ENCODE measurements around the gene DGCR6. TPM values are rescaled to one million over a fixed set of nuclear protein-coding genes. Genes with fewer than 3 reads are reported as not detected.
"Not testable (repeated sequence)": the region's sequence is repeated elsewhere in the genome, so short reads cannot be mapped to it uniquely, and the experiment has no call there.

DGCR6 gene
- total RNA-seq, 1 experiment from 2014 or later = 1.8 TPM

- H3K9ac ChIP-seq (ENCODE audit: extremely low read depth, insufficient read length, low read length); H4K5ac ChIP-seq (ENCODE audit: insufficient read length, low read depth, low read length); H3K14ac ChIP-seq (ENCODE audit: insufficient read depth, low read length); H3K27me3 ChIP-seq (ENCODE audit: insufficient read depth, low read length); H4K20me1 ChIP-seq (ENCODE audit: control insufficient read depth, insufficient read depth, insufficient read length); H2BK12ac ChIP-seq (ENCODE audit: insufficient read length, low read depth, low read length); DNase-seq; H4K91ac ChIP-seq (ENCODE audit: insufficient read length, low read depth, low read length); H3T11ph ChIP-seq (ENCODE audit: low read length); H2BK5ac ChIP-seq (ENCODE audit: insufficient read length, low read length); H3K4ac ChIP-seq (ENCODE audit: low read depth, low read length); H3K18ac ChIP-seq (ENCODE audit: insufficient read length, low read depth, low read length); H3K27ac Mint-ChIP-seq; H2AK5ac ChIP-seq (ENCODE audit: insufficient read length, low read length); H3K36me3 Mint-ChIP-seq (ENCODE audit: insufficient read depth in 1 of 3, low read depth in 3 of 3); H4K8ac ChIP-seq (replicated peaks; ENCODE audit: insufficient read length, low read depth, low read length); H2AFZ ChIP-seq (ENCODE audit: low read length); H3K4me3 Mint-ChIP-seq; H3K4me2 ChIP-seq (ENCODE audit: insufficient read depth, insufficient read length, low read length); H3K9me3 Mint-ChIP-seq; H3K23ac ChIP-seq (ENCODE audit: insufficient read length, low read depth, low read length); H3K23me2 ChIP-seq (ENCODE audit: insufficient read length, low read depth, low read length, poor library complexity, severe bottlenecking); H2BK15ac ChIP-seq (ENCODE audit: low read depth, low read length); H3K4me1 ChIP-seq (ENCODE audit: insufficient read depth, low read length); H3K9me3 ChIP-seq (ENCODE audit: control insufficient read depth, low read depth, low read length); H3K56ac ChIP-seq (ENCODE audit: insufficient read length, low read depth, low read length); H3K79me2 ChIP-seq (ENCODE audit: insufficient read depth, low read length); H3K79me1 ChIP-seq (ENCODE audit: insufficient read depth, low read depth, low read length, poor library complexity, severe bottlenecking); H3K27ac ChIP-seq (ENCODE audit: insufficient read length, low read depth, low read length); H2BK120ac ChIP-seq (ENCODE audit: low read depth, low read length, poor library complexity, severe bottlenecking); H3K27me3 Mint-ChIP-seq (ENCODE audit: low read depth); H2BK20ac ChIP-seq (ENCODE audit: low read depth, low read length, poor library complexity, severe bottlenecking): not testable (repeated sequence)
- peaks cover 11 to 20% of the 10 kb centered on the region in 2 experiments for H3K4me1 Mint-ChIP-seq
- no CpG with 5 or more reads among the region's 15 CpGs for WGBS (ENCODE audit: extremely low coverage, insufficient read length, low lambda C conversion rate)
These were observed 50.8 kb downstream of the DGCR6 start for GRCh38 chr22:18956956-18957355.

GRCh38 chr22:18957621-18958320, 51.7 kb downstream of the DGCR6 start:
- H3K4me1 Mint-ChIP-seq = peaks cover 11 to 20% of the 10 kb centered on the region in 2 experiments
- not testable (repeated sequence) for H3K9ac ChIP-seq (ENCODE audit: extremely low read depth, insufficient read length, low read length); H2BK20ac ChIP-seq (ENCODE audit: low read depth, low read length, poor library complexity, severe bottlenecking); H3K27me3 ChIP-seq (ENCODE audit: insufficient read depth, low read length); H3K18ac ChIP-seq (ENCODE audit: insufficient read length, low read depth, low read length); H4K20me1 ChIP-seq (ENCODE audit: control insufficient read depth, insufficient read depth, insufficient read length); H3K9me3 Mint-ChIP-seq; H3K27me3 Mint-ChIP-seq (ENCODE audit: low read depth); H3K56ac ChIP-seq (ENCODE audit: insufficient read length, low read depth, low read length); H3K4me3 Mint-ChIP-seq; H2AFZ ChIP-seq (ENCODE audit: low read length); H4K5ac ChIP-seq (ENCODE audit: insufficient read length, low read depth, low read length); H2BK12ac ChIP-seq (ENCODE audit: insufficient read length, low read depth, low read length); H2BK120ac ChIP-seq (ENCODE audit: low read depth, low read length, poor library complexity, severe bottlenecking); H2BK5ac ChIP-seq (ENCODE audit: insufficient read length, low read length); H3K23me2 ChIP-seq (ENCODE audit: insufficient read length, low read depth, low read length, poor library complexity, severe bottlenecking); H3K79me2 ChIP-seq (ENCODE audit: insufficient read depth, low read length); H4K91ac ChIP-seq (ENCODE audit: insufficient read length, low read depth, low read length); H3K4me1 ChIP-seq (ENCODE audit: insufficient read depth, low read length); H3K14ac ChIP-seq (ENCODE audit: insufficient read depth, low read length); H3K79me1 ChIP-seq (ENCODE audit: insufficient read depth, low read depth, low read length, poor library complexity, severe bottlenecking); H3K36me3 Mint-ChIP-seq (ENCODE audit: insufficient read depth in 1 of 3, low read depth in 3 of 3); H4K8ac ChIP-seq (replicated peaks; ENCODE audit: insufficient read length, low read depth, low read length); H3K23ac ChIP-seq (ENCODE audit: insufficient read length, low read depth, low read length); H2AK5ac ChIP-seq (ENCODE audit: insufficient read length, low read length); H3K27ac ChIP-seq (ENCODE audit: insufficient read length, low read depth, low read length); DNase-seq; H3K4me2 ChIP-seq (ENCODE audit: insufficient read depth, insufficient read length, low read length); H2BK15ac ChIP-seq (ENCODE audit: low read depth, low read length); H3T11ph ChIP-seq (ENCODE audit: low read length); H3K9me3 ChIP-seq (ENCODE audit: control insufficient read depth, low read depth, low read length); H3K27ac Mint-ChIP-seq; H3K4ac ChIP-seq (ENCODE audit: low read depth, low read length)
- whole genome bisulfite sequencing (ENCODE audit: extremely low coverage, insufficient read length, low lambda C conversion rate) = no CpG with 5 or more reads among the region's 18 CpGs
